Keratinocyte (primary cell): ENCODE measurements around the gene OSBPL1A. TPM values are rescaled to one million over a fixed set of nuclear protein-coding genes. Genes with fewer than 3 reads are reported as not detected.

ENCODE experiments used
- DNase-seq: peaks from one replicate; pipeline ENCODE4 v3.0.0-alpha.2; 2011; ENCODE audit warnings: low read depth, missing footprints, low spot score
- FAIRE-seq: peaks from 2 replicates; lab custom pipeline; 2011; peaks lifted over from hg19 to GRCh38; lab: Jason Lieb, UNC
- H2AFZ ChIP-seq: 2 replicates; pipeline ENCODE4 v1.6.0; 2012; ENCODE audit warnings: low read length, control low read depth, inconsistent platforms; ENCODE audit not compliant: control insufficient read depth
- H3K27ac ChIP-seq: 2 replicates; pipeline ENCODE4 v1.5.1; 2011; ENCODE audit warnings: low read length; ENCODE audit not compliant: control insufficient read depth, insufficient read depth
- H3K27me3 ChIP-seq: 3 replicates; pipeline ENCODE4 v1.6.0; 2011; ENCODE audit warnings: low read length; ENCODE audit not compliant: control insufficient read depth, insufficient read depth; ENCODE audit errors: extremely low read depth
- H3K36me3 ChIP-seq, 2 experiments: 2 replicates in 1 of 2; 3 replicates in 1 of 2; pipeline ENCODE4 v1.5.1; 2011; ENCODE audit warnings: low read length in 2 of 2, mild to moderate bottlenecking in 1 of 2; ENCODE audit not compliant: control insufficient read depth in 2 of 2, insufficient read depth in 2 of 2; ENCODE audit errors: extremely low read depth in 1 of 2
- H3K4me1 ChIP-seq: 3 replicates; pipeline ENCODE4 v1.5.1; 2011; ENCODE audit warnings: low read length; ENCODE audit not compliant: control insufficient read depth, insufficient read depth; ENCODE audit errors: extremely low read depth
- H3K4me2 ChIP-seq: 3 replicates; pipeline ENCODE4 v1.6.0; 2011; ENCODE audit warnings: low read depth, low read length; ENCODE audit not compliant: control insufficient read depth, insufficient read depth; ENCODE audit errors: extremely low read depth
- H3K4me3 ChIP-seq, 3 experiments: fragments of 200-600 bp in 1 of 3; sonication (generic) in 1 of 3; 2 replicates in 2 of 3; 3 replicates in 1 of 3; pipeline ENCODE4 v1.5.1; 2011 to 2016; ENCODE audit warnings: low read length in 3 of 3, mild to moderate bottlenecking in 3 of 3, control low read depth in 2 of 3, inconsistent platforms in 1 of 3, low read depth in 1 of 3, mixed read lengths in 1 of 3, mixed run types in 1 of 3, moderate library complexity in 1 of 3; ENCODE audit not compliant: control insufficient read depth in 2 of 3, insufficient read depth in 2 of 3; ENCODE audit errors: extremely low read depth in 1 of 3
- H3K79me2 ChIP-seq: 2 replicates; pipeline ENCODE4 v1.6.0; 2012; ENCODE audit warnings: low read length; ENCODE audit not compliant: control insufficient read depth, insufficient read depth
- H3K9ac ChIP-seq: 3 replicates; pipeline ENCODE4 v1.6.0; 2011; ENCODE audit warnings: low read length; ENCODE audit not compliant: control insufficient read depth, insufficient read depth; ENCODE audit errors: extremely low read depth
- H3K9me1 ChIP-seq: 3 replicates; pipeline ENCODE4 v1.6.0; 2011; ENCODE audit warnings: low read length; ENCODE audit not compliant: control insufficient read depth, insufficient read depth; ENCODE audit errors: extremely low read depth
- H3K9me3 ChIP-seq: 2 replicates; pipeline ENCODE4 v1.5.1; 2012; ENCODE audit warnings: low read depth, low read length; ENCODE audit not compliant: control insufficient read depth
- H4K20me1 ChIP-seq: 3 replicates; pipeline ENCODE4 v1.6.0; 2011; ENCODE audit warnings: low read length; ENCODE audit not compliant: control insufficient read depth, insufficient read depth; ENCODE audit errors: extremely low read depth
- CTCF ChIP-seq, 3 experiments: IDR thresholded peaks in 1 of 3; conservative IDR thresholded peaks in 1 of 3; optimal IDR thresholded peaks in 1 of 3; 2 replicates in 2 of 3; 3 replicates in 1 of 3; pipeline versions ENCODE3 to v1.5.1; 2011; ENCODE audit warnings: low read length in 3 of 3, mild to moderate bottlenecking in 3 of 3, moderate library complexity in 2 of 3, control low read depth in 1 of 3, inconsistent platforms in 1 of 3; ENCODE audit not compliant: insufficient read depth in 2 of 3; ENCODE audit errors: extremely low read depth in 1 of 3
- EZH2 ChIP-seq: IDR thresholded peaks from one replicate; pipeline ENCODE4 v1.6.1; 2012; ENCODE audit warnings: inconsistent platforms, mild to moderate bottlenecking, low read length, moderate library complexity
- dilution Hi-C: fragments of 300-500 bp; cut with MboI; formaldehyde crosslinking; loops from one replicate; pipeline ENCODE4 v1.7.0; 2020; ENCODE audit warnings: low sequenced_read_pairs; ENCODE audit not compliant: extremely low pct_ligation_motif_present
- polyA plus RNA-seq, 5 experiments: library from polyadenylated mRNA; depleted of rRNA in 3 of 5; stranded (reverse) in 3 of 5; stranded (forward) in 1 of 5; unstranded in 1 of 5; fragments of >200 nt; gene quantifications; 1 replicate in 1 of 5; 2 replicates in 3 of 5; 3 replicates in 1 of 5; pipeline versions ENCODE4 v1.2.1 to v1.2.3, GENCODE V29; 2011 to 2012; ENCODE audit warnings: missing spikeins in 2 of 5, low read depth in 1 of 5, low replicate concordance in 1 of 5

The OSBPL1A gene
- polyA plus RNA-seq, 1 donor (not counting 4 experiments of a cell fraction or from before 2014, with no cell fraction given) = 17.7 TPM

GRCh38 chr18:24346254-24346653 is 51.4 kb downstream of the OSBPL1A start:
- FAIRE-seq = no peak
- TF ChIP-seq EZH2 (no peak), CTCF (optimal IDR thresholded peaks at IDR 0.05 in 1 of 3, IDR thresholded peaks at IDR 0.05 in 1 of 3, conservative IDR thresholded peaks at IDR 0.05 in 1 of 3; ENCODE audit: extremely low read depth in 1 of 3, insufficient read depth in 2 of 3, low read length in 3 of 3) (no peak)

DNA sequence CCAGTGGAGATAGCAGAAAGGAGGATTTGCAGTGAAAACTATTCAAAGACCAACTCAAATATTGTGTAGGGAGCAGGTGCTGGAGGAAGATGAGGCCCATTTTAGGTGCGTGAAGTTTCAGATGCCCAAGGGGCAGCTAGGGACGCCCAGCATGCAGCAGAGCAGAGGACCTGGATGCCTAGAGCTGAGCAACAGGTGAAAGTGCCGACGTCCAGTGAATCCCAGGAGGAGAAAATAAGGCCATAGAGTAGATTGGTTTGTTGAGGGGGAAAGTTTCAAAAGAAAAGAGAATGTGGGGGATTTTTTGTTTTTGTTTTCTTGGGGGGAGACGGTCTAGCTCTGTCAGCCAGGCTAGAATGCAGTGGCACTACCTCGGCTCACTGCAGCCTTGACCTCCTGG is 53.1 kb downstream of the OSBPL1A start:
- Histone ChIP-seq H3K36me3 (no peaks in the 10 kb centered on the region), H3K4me1 (no peaks in the 10 kb centered on the region), H3K79me2 (no peaks in the 10 kb centered on the region), H3K9me3 (no peaks in the 10 kb centered on the region), H3K9ac (no peak overlapping the region), H3K27ac (no peak overlapping the region), H3K4me2 (no peak overlapping the region), H3K4me3 (no peak overlapping the region), H2AFZ (no peak overlapping the region), H3K9me1 (no peaks in the 10 kb centered on the region), H3K27me3 (no peaks in the 10 kb centered on the region), H4K20me1 (no peaks in the 10 kb centered on the region)
- DNase-seq (no peak), FAIRE-seq (no peak)
- dilution Hi-C loops = no loop called here
- TF ChIP-seq EZH2 (no peak), CTCF (optimal IDR thresholded peaks at IDR 0.05 in 1 of 3, IDR thresholded peaks at IDR 0.05 in 1 of 3, conservative IDR thresholded peaks at IDR 0.05 in 1 of 3; ENCODE audit: extremely low read depth in 1 of 3, insufficient read depth in 2 of 3, low read length in 3 of 3) (no peak)

More at GRCh38 chr18:24346254-24346653, 51.4 kb downstream of the OSBPL1A start:
- no peak overlapping the region for H2AFZ ChIP-seq
- H3K4me1 ChIP-seq = no peaks in the 10 kb centered on the region
- no peaks in the 10 kb centered on the region for H3K36me3 ChIP-seq
- H3K4me2 ChIP-seq = no peak overlapping the region
- no peaks in the 10 kb centered on the region for H3K27me3 ChIP-seq
- no peaks in the 10 kb centered on the region for H3K9me1 ChIP-seq
- dilution Hi-C loops = no loop called here
- no peak for DNase-seq
- H3K79me2 ChIP-seq = no peaks in the 10 kb centered on the region
- no peaks in the 10 kb centered on the region for H4K20me1 ChIP-seq
- no peak overlapping the region for H3K9ac ChIP-seq
- no peak overlapping the region for H3K27ac ChIP-seq
- no peaks in the 10 kb centered on the region for H3K9me3 ChIP-seq
- no peak overlapping the region for H3K4me3 ChIP-seq
